ENCODE results near the gene KIF24. TPM values are rescaled to one million over a fixed set of nuclear protein-coding genes. Genes with fewer than 3 reads are reported as not detected.
A peak's percentile ranks its signal among the peaks of the same experiment; 100 is the strongest.
"Not testable (repeated sequence)": the region's sequence is repeated elsewhere in the genome, so short reads cannot be mapped to it uniquely, and the experiment has no call there.

Gene KIF24
- total and polyA plus RNA-seq, 5 donors, result 0.23 to 0.54 (median 0.38) TPM

GRCh38 chr9:34322899-34323591 is 6.0 kb downstream of the KIF24 start:
- Histone ChIP-seq H3K9me3 (ENCODE audit: control insufficient read depth, low read length) (no peaks in the 10 kb centered on the region), H3K4me3 (ENCODE audit: low read length) (no peak overlapping the region), H3K27me3 (ENCODE audit: control insufficient read depth, insufficient read depth) (no peaks in the 10 kb centered on the region), H3K4me1 (ENCODE audit: control insufficient read depth, insufficient read depth, low read length) (no peaks in the 10 kb centered on the region), H3K27ac (ENCODE audit: low read length) (no peak overlapping the region)
- WGBS, result 46% methylated on average over 2 of the region's 2 CpGs
- DNase-seq (no peak), ATAC-seq (no peak)
- intact Hi-C loops (cut with DNase I), result no loop called here

- H3K9me3 ChIP-seq (ENCODE audit: control insufficient read depth, low read length), result no peaks in the 10 kb centered on the region
- H3K4me1 ChIP-seq (ENCODE audit: control insufficient read depth, insufficient read depth, low read length), result no peaks in the 10 kb centered on the region
- DNase-seq (no peak), ATAC-seq (no peak)
- WGBS, result 90% methylated on average over 7 of the region's 7 CpGs
- no peaks in the 10 kb centered on the region for H3K27me3 ChIP-seq (ENCODE audit: control insufficient read depth, insufficient read depth)
- H3K27ac ChIP-seq (ENCODE audit: low read length), result no peak overlapping the region
- H3K4me3 ChIP-seq (ENCODE audit: low read length), result no peak overlapping the region
- intact Hi-C loops (cut with DNase I), result no loop called here
These were observed 7.6 kb downstream of the KIF24 start for GRCh38 chr9:34321451-34321850.

GRCh38 chr9:34318163-34318790 is 10.8 kb downstream of the KIF24 start:
- H3K27ac ChIP-seq (ENCODE audit: low read length), result no peak overlapping the region
- no peaks in the 10 kb centered on the region for H3K9me3 ChIP-seq (ENCODE audit: control insufficient read depth, low read length)
- no peak for ATAC-seq
- peak in 1 of 3 donors; percentile 55 for DNase-seq
- H3K27me3 ChIP-seq (ENCODE audit: control insufficient read depth, insufficient read depth), result no peaks in the 10 kb centered on the region
- 95% methylated on average over 44 of the region's 44 CpGs for whole genome bisulfite sequencing
- no peaks in the 10 kb centered on the region for H3K4me1 ChIP-seq (ENCODE audit: control insufficient read depth, insufficient read depth, low read length)
- intact Hi-C loops (cut with DNase I), result no loop called here
- no peak overlapping the region for H3K4me3 ChIP-seq (ENCODE audit: low read length)

- no peak overlapping the region for H3K27ac ChIP-seq (ENCODE audit: low read length)
- H3K9me3 ChIP-seq (ENCODE audit: control insufficient read depth, low read length), result no peaks in the 10 kb centered on the region
- intact Hi-C loops (cut with DNase I), result no loop called here
- ATAC-seq, result no peak
- WGBS, result 86% methylated on average over 2 of the region's 2 CpGs
- no peaks in the 10 kb centered on the region for H3K4me1 ChIP-seq (ENCODE audit: control insufficient read depth, insufficient read depth, low read length)
- no peak for DNase-seq
- no peaks in the 10 kb centered on the region for H3K27me3 ChIP-seq (ENCODE audit: control insufficient read depth, insufficient read depth)
- no peak overlapping the region for H3K4me3 ChIP-seq (ENCODE audit: low read length)
These were observed 11.6 kb downstream of the KIF24 start for GRCh38 chr9:34317436-34317835.

- no peaks in the 10 kb centered on the region for H3K27me3 ChIP-seq (ENCODE audit: control insufficient read depth, insufficient read depth)
- intact Hi-C loops (cut with DNase I), result no loop called here
- WGBS, result 92% methylated on average over 6 of the region's 6 CpGs
- H3K9me3 ChIP-seq (ENCODE audit: control insufficient read depth, low read length), result no peaks in the 10 kb centered on the region
- no peaks in the 10 kb centered on the region for H3K4me1 ChIP-seq (ENCODE audit: control insufficient read depth, insufficient read depth, low read length)
- H3K27ac ChIP-seq (ENCODE audit: low read length), result no peak overlapping the region
- H3K4me3 ChIP-seq (ENCODE audit: low read length), result no peak overlapping the region
- ATAC-seq (no peak), DNase-seq (no peak)
These were observed 17.4 kb downstream of the KIF24 start for GRCh38 chr9:34311499-34312185.

DNA sequence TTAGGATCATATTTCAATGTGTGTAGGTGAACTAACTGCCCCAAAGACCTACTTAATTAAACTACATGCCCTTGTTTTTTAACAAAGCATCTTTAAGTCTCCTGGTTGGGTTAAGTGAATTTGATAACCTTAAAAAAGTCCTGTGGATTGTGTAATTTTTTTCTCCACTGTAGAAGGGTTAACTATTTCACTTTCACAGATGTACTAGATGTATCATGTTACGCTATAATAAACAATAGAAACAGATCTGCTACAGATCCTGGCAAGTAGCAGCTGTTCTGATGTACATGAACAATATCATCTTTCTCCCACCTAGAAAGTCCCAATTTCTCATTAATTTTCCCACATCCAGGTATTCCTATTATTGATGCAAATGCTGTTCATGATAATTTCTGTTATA is 18.9 kb downstream of the KIF24 start:
- no peaks in the 10 kb centered on the region for H3K9me3 ChIP-seq (ENCODE audit: control insufficient read depth, low read length)
- H3K27ac ChIP-seq (ENCODE audit: low read length), result no peak overlapping the region
- WGBS, result 94% methylated on average over 1 of the region's 1 CpG
- no peaks in the 10 kb centered on the region for H3K4me1 ChIP-seq (ENCODE audit: control insufficient read depth, insufficient read depth, low read length)
- ATAC-seq (no peak), DNase-seq (no peak)
- intact Hi-C loops (cut with DNase I), result no loop called here
- H3K27me3 ChIP-seq (ENCODE audit: control insufficient read depth, insufficient read depth), result no peaks in the 10 kb centered on the region
- H3K4me3 ChIP-seq (ENCODE audit: low read length), result no peak overlapping the region

- H3K27me3 ChIP-seq (ENCODE audit: control insufficient read depth, insufficient read depth); ATAC-seq; DNase-seq; H3K4me1 ChIP-seq (ENCODE audit: control insufficient read depth, insufficient read depth, low read length); intact Hi-C loops (cut with DNase I); H3K4me3 ChIP-seq (ENCODE audit: low read length); H3K27ac ChIP-seq (ENCODE audit: low read length); H3K9me3 ChIP-seq (ENCODE audit: control insufficient read depth, low read length): not testable (repeated sequence)
- 95% methylated on average over 3 of the region's 3 CpGs for WGBS
These were observed 20.8 kb downstream of the KIF24 start for GRCh38 chr9:34308316-34308715.

DNA sequence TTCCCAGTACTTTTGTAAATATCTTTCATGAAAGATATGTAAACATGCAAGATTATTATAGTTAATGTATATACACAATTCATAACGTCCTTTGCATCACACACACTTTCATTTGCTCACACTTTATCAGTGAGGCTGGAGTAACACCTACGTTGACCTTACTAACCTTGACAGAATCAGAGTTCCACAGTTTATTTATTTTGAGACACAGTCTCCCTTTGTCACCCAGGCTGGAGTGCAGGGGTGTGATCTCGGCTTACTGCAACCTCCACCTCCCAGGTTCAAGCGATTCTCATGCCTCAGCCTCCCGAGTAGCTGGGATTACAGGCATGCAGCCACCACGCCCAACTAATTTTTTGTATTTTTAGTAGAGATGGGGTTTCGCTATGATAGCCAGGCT is 28.0 kb downstream of the KIF24 start:
- H3K4me1 ChIP-seq (ENCODE audit: control insufficient read depth, insufficient read depth, low read length); ATAC-seq; H3K27ac ChIP-seq (ENCODE audit: low read length); H3K4me3 ChIP-seq (ENCODE audit: low read length); DNase-seq; H3K9me3 ChIP-seq (ENCODE audit: control insufficient read depth, low read length); intact Hi-C loops (cut with DNase I); H3K27me3 ChIP-seq (ENCODE audit: control insufficient read depth, insufficient read depth): not testable (repeated sequence)
- 82% methylated on average over 7 of the region's 7 CpGs for WGBS

DNA sequence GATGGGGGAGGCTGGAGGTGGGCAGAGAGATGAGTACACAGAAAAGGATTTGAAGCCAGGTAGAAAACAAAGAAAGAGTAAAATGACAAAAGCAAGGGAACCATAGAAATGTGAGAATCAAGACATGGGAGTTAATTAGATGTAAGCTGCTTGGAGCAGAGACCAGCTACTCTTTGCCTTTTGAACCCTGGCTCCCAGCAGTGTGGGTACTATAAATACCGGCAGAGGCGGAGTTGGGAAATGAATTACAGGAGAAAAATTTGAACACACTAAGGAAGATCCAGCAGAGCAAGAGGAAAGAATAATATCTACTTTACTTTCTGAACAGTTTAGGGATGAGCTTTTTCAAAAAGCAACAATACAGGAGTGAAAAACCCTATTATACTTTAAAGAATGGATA is 36.5 kb downstream of the KIF24 start:
- 51% methylated on average over 2 of the region's 2 CpGs for WGBS
- ATAC-seq, result no peak
- H3K4me1 ChIP-seq (ENCODE audit: control insufficient read depth, insufficient read depth, low read length), result no peaks in the 10 kb centered on the region
- no peak overlapping the region for H3K4me3 ChIP-seq (ENCODE audit: low read length)
- DNase-seq, result no peak
- intact Hi-C loops (cut with DNase I), result no loop called here
- H3K9me3 ChIP-seq (ENCODE audit: control insufficient read depth, low read length), result no peaks in the 10 kb centered on the region
- no peaks in the 10 kb centered on the region for H3K27me3 ChIP-seq (ENCODE audit: control insufficient read depth, insufficient read depth)
- H3K27ac ChIP-seq (ENCODE audit: low read length), result no peak overlapping the region

GRCh38 chr9:34291423-34291822 is 37.6 kb downstream of the KIF24 start:
- Histone ChIP-seq H3K9me3 (ENCODE audit: control insufficient read depth, low read length) (no peaks in the 10 kb centered on the region), H3K4me3 (ENCODE audit: low read length) (no peak overlapping the region), H3K4me1 (ENCODE audit: control insufficient read depth, insufficient read depth, low read length) (no peaks in the 10 kb centered on the region), H3K27me3 (ENCODE audit: control insufficient read depth, insufficient read depth) (no peaks in the 10 kb centered on the region), H3K27ac (ENCODE audit: low read length) (no peak overlapping the region)
- intact Hi-C loops (cut with DNase I), result no loop called here
- no peak for DNase-seq
- 82% methylated on average over 2 of the region's 2 CpGs for WGBS
- ATAC-seq, result no peak

DNA sequence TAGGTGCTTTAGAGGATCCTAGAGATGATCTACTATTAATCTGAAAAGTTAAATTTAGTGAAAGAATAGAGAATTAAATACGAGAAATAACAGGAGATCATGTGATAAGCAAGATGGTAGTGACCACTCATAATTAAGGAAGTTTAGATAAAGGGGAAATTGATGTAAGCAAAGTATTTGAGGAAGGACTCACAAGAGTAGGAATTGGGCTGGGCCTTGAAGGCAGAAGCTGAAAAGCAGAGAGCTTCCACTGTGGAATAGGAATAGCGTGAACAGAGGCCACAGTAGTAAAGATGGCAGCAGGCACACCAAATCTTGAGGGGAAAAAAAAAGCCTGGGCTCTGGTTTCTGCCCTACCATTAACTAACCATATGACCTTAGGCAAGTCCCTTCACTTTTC is 38.0 kb downstream of the KIF24 start:
- Histone ChIP-seq H3K4me3 (ENCODE audit: low read length) (no peak overlapping the region), H3K27ac (ENCODE audit: low read length) (no peak overlapping the region), H3K27me3 (ENCODE audit: control insufficient read depth, insufficient read depth) (no peaks in the 10 kb centered on the region), H3K9me3 (ENCODE audit: control insufficient read depth, low read length) (no peaks in the 10 kb centered on the region), H3K4me1 (ENCODE audit: control insufficient read depth, insufficient read depth, low read length) (no peaks in the 10 kb centered on the region)
- DNase-seq (no peak), ATAC-seq (no peak)
- intact Hi-C loops (cut with DNase I), result no loop called here
- 76% methylated on average over 2 of the region's 2 CpGs for WGBS
